ENCODE measurements around the gene PARM1. TPM values are rescaled to one million over a fixed set of nuclear protein-coding genes. Genes with fewer than 3 reads are reported as not detected.

PARM1 gene
- total and polyA plus RNA-seq, 2 of the 4 experiments (the other 2 are of a cell fraction), result 0.07 to 0.18 TPM

- Histone ChIP-seq H2BK120ac (ENCODE audit: low read depth, low read length) (no peak overlapping the region), H2BK5ac (ENCODE audit: low read depth, low read length, poor library complexity, severe bottlenecking) (no peak overlapping the region), H2BK15ac (ENCODE audit: low read depth, low read length) (no peak overlapping the region), H2AK9ac (replicated peaks; ENCODE audit: low read depth, low read length, poor library complexity) (no peak overlapping the region), H4K5ac (ENCODE audit: low read depth, low read length) (no peak overlapping the region), H3K4me1 (ENCODE audit: control insufficient read depth, insufficient read depth, low read length) (no peaks in the 10 kb centered on the region), H3K27ac (ENCODE audit: insufficient read depth, low read length) (no peak overlapping the region), H2AFZ (replicated peaks; ENCODE audit: low read length, poor library complexity) (no peak overlapping the region), H3K4me3 (ENCODE audit: insufficient read depth, low read depth, low read length) (no peak overlapping the region), H4K20me1 (ENCODE audit: insufficient read depth, low read length) (no peaks in the 10 kb centered on the region), H3K9me3 (ENCODE audit: control insufficient read depth, insufficient read depth, low read length) (no peaks in the 10 kb centered on the region), H3K9me1 (ENCODE audit: insufficient read depth, low read length) (no peaks in the 10 kb centered on the region), H3K36me3 (ENCODE audit: control insufficient read depth, insufficient read depth, low read length) (no peaks in the 10 kb centered on the region), H3K14ac (replicated peaks; ENCODE audit: low read depth, low read length) (no peak overlapping the region), H3K4me2 (ENCODE audit: low read depth, low read length) (no peak overlapping the region), H2BK20ac (ENCODE audit: low read depth, low read length) (no peak overlapping the region), H4K8ac (ENCODE audit: low read depth in 2 of 2, low read length in 2 of 2) (no peak overlapping the region), H3K27me3 (ENCODE audit: control insufficient read depth, insufficient read depth, low read length) (no peaks in the 10 kb centered on the region), H3K9ac (ENCODE audit: low read depth, low read length) (no peak overlapping the region), H3K79me1 (ENCODE audit: low read depth in 1 of 2, low read length in 2 of 2) (no peaks in the 10 kb centered on the region), H4K91ac (ENCODE audit: insufficient read depth, low read depth, low read length) (no peak overlapping the region), H3K56ac (ENCODE audit: extremely low read depth, insufficient read depth, low read length) (no peak overlapping the region), H3K4ac (ENCODE audit: low read depth, low read length) (no peak overlapping the region), H3K23ac (ENCODE audit: low read depth, low read length) (no peak overlapping the region), H3K18ac (ENCODE audit: low read depth, low read length) (no peak overlapping the region), H2AK5ac (ENCODE audit: low read depth, low read length) (no peak overlapping the region)
- no peak for DNase-seq
- intact Hi-C loops (cut with micrococcal nuclease), result no loop called here
- ChIA-PET CTCF (no interaction called here), POLR2A (ENCODE audit: unreplicated experiment) (no interaction called here)
- dilution Hi-C loops (cut with HindIII; ENCODE audit: low sequenced_read_pairs, unreplicated experiment), result no loop called here
- ATAC-seq (ENCODE audit: low read depth), result no peak
- in situ Hi-C loops (cut with MboI; ENCODE audit: low sequenced_read_pairs), result no loop called here
- TF ChIP-seq RCOR1 (IDR thresholded peaks at IDR 0.05; ENCODE audit: insufficient replicate concordance, low read length) (no peak), FOS (IDR thresholded peaks at IDR 0.05; ENCODE audit: low read depth, low read length) (no peak), NFE2L2 (IDR thresholded peaks at IDR 0.05; ENCODE audit: low read depth, low read length) (no peak), POLR2A (IDR thresholded peaks at IDR 0.05; ENCODE audit: low read depth, low read length) (no peak), MAZ (IDR thresholded peaks at IDR 0.05; ENCODE audit: borderline replicate concordance, low read depth, low read length) (no peak), MAFK (IDR thresholded peaks at IDR 0.05; ENCODE audit: low read depth, low read length) (no peak)
- TF ChIP-seq, protein P1, sequence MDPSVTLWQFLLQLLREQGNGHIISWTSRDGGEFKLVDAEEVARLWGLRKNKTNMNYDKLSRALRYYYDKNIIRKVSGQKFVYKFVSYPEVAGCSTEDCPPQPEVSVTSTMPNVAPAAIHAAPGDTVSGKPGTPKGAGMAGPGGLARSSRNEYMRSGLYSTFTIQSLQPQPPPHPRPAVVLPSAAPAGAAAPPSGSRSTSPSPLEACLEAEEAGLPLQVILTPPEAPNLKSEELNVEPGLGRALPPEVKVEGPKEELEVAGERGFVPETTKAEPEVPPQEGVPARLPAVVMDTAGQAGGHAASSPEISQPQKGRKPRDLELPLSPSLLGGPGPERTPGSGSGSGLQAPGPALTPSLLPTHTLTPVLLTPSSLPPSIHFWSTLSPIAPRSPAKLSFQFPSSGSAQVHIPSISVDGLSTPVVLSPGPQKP (IDR thresholded peaks at IDR 0.05; ENCODE audit: borderline replicate concordance, low read depth, low read length), result no peak
- WGBS, 2 experiments (ENCODE audit: extremely low coverage in 2 of 2, insufficient read length in 1 of 2), result no CpG with 5 or more reads among the region's 2 CpGs
- BruUV-seq (replicated peaks), result no TSS peak
Observed at GRCh38 chr4:74968456-74969164, 35.7 kb downstream of the PARM1 start.
